GM12892 (cell line): Measurements from ENCODE around the gene ANK2.

ENCODE experiments used
- DNase-seq: peaks from one replicate; pipeline ENCODE4 v3.0.0; 2011; ENCODE audit not compliant: insufficient read length
- FAIRE-seq: peaks from 2 replicates; lab custom pipeline; 2011; peaks lifted over from hg19 to GRCh38; lab: Jason Lieb, UNC
- POLR2A ChIP-seq: IDR thresholded peaks from 2 replicates; pipeline ENCODE4 v1.6.1; 2011; ENCODE audit warnings: low read depth, low read length, control low read depth
- POLR2AphosphoS5 ChIP-seq: IDR thresholded peaks from 2 replicates; pipeline ENCODE4 v1.6.1; 2011; ENCODE audit warnings: low read depth, low read length, control low read depth
- TAF1 ChIP-seq: IDR thresholded peaks from 2 replicates; pipeline ENCODE4 v1.6.1; 2011; ENCODE audit warnings: low read depth, mild to moderate bottlenecking, control low read depth, low read length, borderline replicate concordance

ANK2 gene

GRCh38 chr4:113077575-113077974 lies 28.1 kb downstream of the ANK2 start:
- FAIRE-seq (no peak), DNase-seq (no peak)
- TF ChIP-seq POLR2AphosphoS5 (no peak), POLR2A (no peak), TAF1 (no peak)

GRCh38 chr4:113078066-113078465 lies 28.6 kb downstream of the ANK2 start:
- TF ChIP-seq POLR2AphosphoS5 (no peak), TAF1 (no peak), POLR2A (no peak)
- DNase-seq (no peak), FAIRE-seq (no peak)

DNA sequence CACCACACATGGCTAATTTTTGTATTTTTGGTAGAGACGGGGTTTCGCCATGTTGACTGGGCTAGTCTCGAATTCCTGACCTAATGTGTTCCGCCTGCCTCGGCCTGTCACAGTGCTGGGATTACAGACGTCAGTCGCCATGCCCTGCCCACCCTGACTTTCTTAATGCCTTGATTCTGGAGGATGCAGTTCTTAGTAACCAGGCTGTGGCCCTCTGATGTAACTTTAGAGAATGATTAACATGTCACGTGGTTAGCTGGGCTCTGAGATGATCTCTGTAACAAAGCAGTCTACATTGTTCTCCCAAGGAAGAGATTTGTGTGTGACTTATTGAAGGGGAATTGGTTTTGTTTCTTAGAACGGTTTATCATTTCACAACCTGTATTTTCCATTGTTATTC lies 30.6 kb downstream of the ANK2 start:
- FAIRE-seq (no peak), DNase-seq (no peak)
- TF ChIP-seq POLR2AphosphoS5 (no peak), TAF1 (no peak), POLR2A (no peak)

GRCh38 chr4:113080624-113081023 lies 31.2 kb downstream of the ANK2 start:
- DNase-seq (no peak), FAIRE-seq (no peak)
- TF ChIP-seq POLR2AphosphoS5 (no peak), POLR2A (no peak), TAF1 (no peak)

GRCh38 chr4:113083346-113083745 lies 33.9 kb downstream of the ANK2 start:
- DNase-seq (no peak), FAIRE-seq (no peak)
- TF ChIP-seq POLR2AphosphoS5 (no peak), POLR2A (no peak), TAF1 (no peak)

DNA sequence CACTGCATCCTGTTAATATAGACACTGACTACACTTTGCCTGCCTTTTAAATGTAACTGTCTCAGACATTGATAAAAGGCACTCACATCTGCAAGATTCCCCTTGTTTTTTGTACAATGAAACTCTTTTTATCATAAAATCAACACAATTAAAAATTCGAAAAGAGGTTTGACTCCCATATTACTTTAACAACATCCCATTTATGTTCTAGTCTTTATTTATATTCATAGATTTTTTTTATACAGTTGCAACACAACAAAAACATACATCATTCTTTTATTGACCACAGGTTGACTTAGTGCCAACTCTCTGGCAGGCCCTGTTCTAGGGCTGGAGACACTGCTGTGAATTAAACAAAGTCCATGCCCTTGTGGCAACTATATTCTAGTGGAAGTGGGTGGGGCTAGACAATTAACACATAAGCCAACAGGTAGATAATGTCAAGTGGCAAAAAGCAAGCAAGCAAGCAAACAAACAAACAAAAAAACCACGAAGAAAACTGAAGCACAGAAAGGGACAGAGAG lies 36.8 kb downstream of the ANK2 start:
- FAIRE-seq (no peak), DNase-seq (no peak)
- TF ChIP-seq POLR2A (no peak), TAF1 (no peak), POLR2AphosphoS5 (no peak)

GRCh38 chr4:113088050-113088449 lies 38.6 kb downstream of the ANK2 start:
- DNase-seq (no peak), FAIRE-seq (no peak)
- TF ChIP-seq TAF1 (no peak), POLR2A (no peak), POLR2AphosphoS5 (no peak)

- peak; percentile 90 for FAIRE-seq
- no peak for TF ChIP-seq POLR2A
- TF ChIP-seq TAF1 = no peak
- no peak for TF ChIP-seq POLR2AphosphoS5
- DNase-seq = no peak
These were observed 41.5 kb downstream of the ANK2 start for GRCh38 chr4:113090954-113091353.

GRCh38 chr4:113094331-113094730 lies 44.9 kb downstream of the ANK2 start:
- FAIRE-seq = no peak
- TF ChIP-seq POLR2AphosphoS5 (no peak), TAF1 (no peak), POLR2A (no peak)
- no peak for DNase-seq

- FAIRE-seq (peak; percentile 61), DNase-seq (no peak)
- TF ChIP-seq POLR2AphosphoS5 (no peak), POLR2A (no peak), TAF1 (no peak)
These were observed 45.3 kb downstream of the ANK2 start for GRCh38 chr4:113094802-113095201.

DNA sequence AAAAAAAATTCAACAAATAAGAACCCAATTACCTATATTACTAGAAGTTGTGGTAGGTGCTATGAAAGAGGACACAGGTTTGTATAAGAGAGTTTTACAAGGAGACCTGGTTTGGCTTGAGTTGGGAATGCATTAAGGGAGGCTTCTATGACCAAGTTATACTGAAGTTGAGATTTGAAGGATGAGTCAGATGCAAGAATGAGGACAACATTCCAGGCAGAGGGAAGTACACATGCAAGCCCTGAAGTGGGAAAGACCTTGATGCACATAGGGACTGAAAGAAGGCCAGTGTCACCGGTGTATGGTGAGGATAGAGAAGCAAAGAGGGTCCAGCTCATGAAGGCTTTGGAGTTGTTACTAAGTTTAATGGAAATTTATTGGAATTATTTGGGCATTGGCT lies 52.2 kb downstream of the ANK2 start:
- TF ChIP-seq TAF1 (no peak), POLR2A (no peak), POLR2AphosphoS5 (no peak)
- no peak for DNase-seq
- FAIRE-seq = no peak

GRCh38 chr4:113103556-113103955 lies 54.1 kb downstream of the ANK2 start:
- FAIRE-seq (no peak), DNase-seq (no peak)
- no peak for TF ChIP-seq POLR2A
- TF ChIP-seq POLR2AphosphoS5 = no peak
- no peak for TF ChIP-seq TAF1
